Endothelial cell of umbilical vein (primary cell): ENCODE measurements around the gene C6orf136. TPM values are rescaled to one million over a fixed set of nuclear protein-coding genes. Genes with fewer than 3 reads are reported as not detected.

Experiments
- BruUV-seq: library from RNA; stranded (reverse); fragments of 400-500 nt; replicated peaks from 2 replicates; lab custom pipeline; 2021; lab: Mats Ljungman, UMichigan
- CTCF ChIA-PET: fragments of 300-600, 350-600 bp; sonication (Branson Sonifier 250); formaldehyde crosslinking; loops from one replicate; lab custom pipeline; 2021; ENCODE audit warnings: antibody characterized with exemption, inconsistent platforms; lab: Charles Lee
- POLR2A ChIA-PET: fragments of 300-600, 350-600 bp; sonication (Branson Sonifier 250); formaldehyde crosslinking; loops from one replicate; lab custom pipeline; 2021; ENCODE audit warnings: antibody characterized with exemption, inconsistent platforms; lab: Charles Lee
- DNase-seq: peaks from one replicate; pipeline ENCODE4 v3.0.0-alpha.2; 2011; ENCODE audit warnings: low read depth, low spot score
- FAIRE-seq: peaks from 2 replicates; lab custom pipeline; 2011; peaks lifted over from hg19 to GRCh38; lab: Jason Lieb, UNC
- H2AFZ ChIP-seq: 2 replicates; pipeline ENCODE4 v1.6.0; 2012; ENCODE audit warnings: low read depth, low read length, control low read depth, inconsistent platforms
- H3K27ac ChIP-seq: 2 replicates; pipeline ENCODE4 v1.5.1; 2011; ENCODE audit warnings: low read depth, mild to moderate bottlenecking, control low read depth, low read length, moderate library complexity; ENCODE audit not compliant: insufficient read depth
- H3K27me3 ChIP-seq, 2 experiments: 2 replicates each; pipeline versions ENCODE4 v1.6.0 to v1.6.1; 2011; ENCODE audit warnings: low read length in 2 of 2, mixed read lengths in 1 of 2; ENCODE audit not compliant: control insufficient read depth in 2 of 2, insufficient read depth in 2 of 2
- H3K36me3 ChIP-seq, 2 experiments: 2 replicates in 1 of 2; 3 replicates in 1 of 2; pipeline ENCODE4 v1.5.1; 2011; ENCODE audit warnings: low read length in 2 of 2, mild to moderate bottlenecking in 1 of 2, moderate library complexity in 1 of 2; ENCODE audit not compliant: control insufficient read depth in 2 of 2, insufficient read depth in 2 of 2; ENCODE audit errors: extremely low read depth in 1 of 2
- H3K4me1 ChIP-seq: 3 replicates; pipeline ENCODE4 v1.5.1; 2011; ENCODE audit warnings: mild to moderate bottlenecking, low read length; ENCODE audit not compliant: control insufficient read depth, insufficient read depth; ENCODE audit errors: extremely low read depth
- H3K4me2 ChIP-seq: 2 replicates; pipeline ENCODE4 v1.6.1; 2011; ENCODE audit warnings: low read length, control low read depth, mixed read lengths; ENCODE audit not compliant: insufficient read depth
- H3K4me3 ChIP-seq, 3 experiments: fragments of 200-600 bp in 1 of 3; sonication (generic), shearing (Covaris generic) in 1 of 3; replicated peaks in 1 of 3; 2 replicates each; pipeline ENCODE4 v1.5.1; 2011 to 2016; ENCODE audit warnings: control low read depth in 3 of 3, low read length in 3 of 3, mild to moderate bottlenecking in 2 of 3, inconsistent platforms in 1 of 3, low read depth in 1 of 3, moderate library complexity in 1 of 3; ENCODE audit not compliant: insufficient read depth in 1 of 3
- H3K79me2 ChIP-seq: 2 replicates; pipeline ENCODE4 v1.6.0; 2012; ENCODE audit warnings: low read length, inconsistent platforms; ENCODE audit not compliant: control insufficient read depth, insufficient read depth
- H3K9ac ChIP-seq: replicated peaks from 2 replicates; pipeline ENCODE3; 2011; ENCODE audit warnings: low read length, control low read depth; ENCODE audit not compliant: insufficient read depth; ENCODE audit errors: extremely low read depth
- H3K9me1 ChIP-seq: replicated peaks from 3 replicates; pipeline ENCODE4 v1.6.0; 2011; ENCODE audit warnings: mild to moderate bottlenecking, low read length; ENCODE audit not compliant: control insufficient read depth, insufficient read depth; ENCODE audit errors: extremely low read depth
- H3K9me3 ChIP-seq: replicated peaks from 2 replicates; pipeline ENCODE4 v1.5.1; 2012; ENCODE audit warnings: low read length, inconsistent platforms; ENCODE audit not compliant: control insufficient read depth, insufficient read depth
- H4K20me1 ChIP-seq: replicated peaks from 2 replicates; pipeline ENCODE3; 2011; ENCODE audit warnings: mild to moderate bottlenecking, low read length; ENCODE audit not compliant: control insufficient read depth, insufficient read depth; ENCODE audit errors: extremely low read depth
- EZH2 ChIP-seq: IDR thresholded peaks from 2 replicates; pipeline ENCODE4 v1.6.1; 2012; ENCODE audit warnings: borderline replicate concordance, low read depth, mild to moderate bottlenecking, moderate library complexity, low read length, inconsistent platforms; ENCODE audit not compliant: severe bottlenecking
- FOS ChIP-seq: IDR thresholded peaks from 2 replicates; pipeline ENCODE4 v1.6.1; 2011; ENCODE audit warnings: mild to moderate bottlenecking, low read length, moderate library complexity, borderline replicate concordance; ENCODE audit not compliant: insufficient read depth
- GATA2 ChIP-seq: IDR thresholded peaks from 2 replicates; pipeline ENCODE4 v1.7.0; 2011; ENCODE audit warnings: low read depth, mild to moderate bottlenecking, moderate library complexity, mixed read lengths, low read length; ENCODE audit not compliant: insufficient read length, insufficient read depth
- JUN ChIP-seq: IDR thresholded peaks from 2 replicates; pipeline ENCODE4 v1.6.1; 2011; ENCODE audit warnings: borderline replicate concordance, low read depth; ENCODE audit not compliant: insufficient read length, insufficient read depth
- MYC ChIP-seq: IDR thresholded peaks from one replicate; pipeline ENCODE4 v1.6.1; 2011; ENCODE audit warnings: mild to moderate bottlenecking, low read depth, low read length
- POLR2A ChIP-seq: IDR thresholded peaks from 2 replicates; pipeline ENCODE4 v1.6.1; 2012; ENCODE audit warnings: low read depth, mild to moderate bottlenecking, control low read depth, low read length
- POLR2AphosphoS5 ChIP-seq: IDR thresholded peaks from 2 replicates; pipeline ENCODE4 v1.6.1; 2012; ENCODE audit warnings: low read depth, mild to moderate bottlenecking, control low read depth, low read length, moderate library complexity; ENCODE audit not compliant: insufficient read depth
- dilution Hi-C: fragments of 300-500 bp; cut with MboI; formaldehyde crosslinking; loops from one replicate; pipeline ENCODE4 v1.15.0; 2019; ENCODE audit warnings: low sequenced_read_pairs; ENCODE audit not compliant: extremely low pct_ligation_motif_present
- intact Hi-C: fragments of 100-400 bp; cut with micrococcal nuclease; formaldehyde crosslinking; loops from one replicate; pipeline ENCODE4 v1.10.0; 2022
- polyA plus RNA-seq, 4 experiments: library from polyadenylated mRNA; depleted of rRNA in 3 of 4; stranded (reverse) in 3 of 4; unstranded in 1 of 4; fragments of >200 nt; gene quantifications; 2 replicates each; pipeline versions ENCODE4 v1.2.1 to v1.2.3, GENCODE V29; 2011 to 2012; ENCODE audit warnings: missing spikeins in 1 of 4
- total RNA-seq: library from RNA; stranded (reverse); gene quantifications from 2 replicates; pipeline ENCODE4 v1.2.3, GENCODE V29; 2021
- TF ChIP-seq, protein P1 (sequence below): IDR thresholded peaks from 2 replicates; pipeline ENCODE4 v1.6.1; 2011; ENCODE audit not compliant: insufficient read depth, insufficient read length
- TF ChIP-seq, protein P2 (sequence below), 2 donors: IDR thresholded peaks; 1 replicate in 1 of 2; 2 replicates in 1 of 2; pipeline ENCODE4 v1.5.1; 2011; ENCODE audit warnings: low read length in 2 of 2, mild to moderate bottlenecking in 2 of 2, moderate library complexity in 2 of 2, control low read depth in 1 of 2, inconsistent platforms in 1 of 2, low read depth in 1 of 2; ENCODE audit not compliant: insufficient read depth in 1 of 2; ENCODE audit errors: extremely low read depth in 1 of 2

The C6orf136 gene
- total and polyA plus RNA-seq, 2 donors (not counting 3 experiments of a cell fraction or from before 2014, with no cell fraction given): 19.1 to 21.0 TPM

DNA sequence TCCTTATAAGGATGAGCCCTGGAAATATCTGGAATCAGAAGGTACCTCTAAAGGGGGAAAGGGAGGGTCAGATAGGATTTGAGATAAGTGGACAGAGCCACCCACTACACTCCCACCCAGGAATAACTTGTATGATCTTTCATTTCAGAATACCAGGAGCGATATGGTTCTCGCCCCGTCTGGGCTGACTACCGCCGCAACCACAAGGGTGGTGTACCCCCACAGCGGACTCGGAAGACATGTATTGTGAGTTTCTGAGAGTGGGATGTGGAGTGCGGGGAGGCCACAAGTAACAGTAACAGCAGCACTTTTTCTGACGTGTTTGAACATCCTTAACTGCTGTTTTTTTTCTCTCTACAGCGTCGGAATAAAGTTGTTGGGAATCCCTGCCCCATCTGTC is 27.4 kb upstream of the C6orf136 start:
- ChIA-PET CTCF (no interaction called here), POLR2A (no interaction called here)
- TF ChIP-seq, protein P1, sequence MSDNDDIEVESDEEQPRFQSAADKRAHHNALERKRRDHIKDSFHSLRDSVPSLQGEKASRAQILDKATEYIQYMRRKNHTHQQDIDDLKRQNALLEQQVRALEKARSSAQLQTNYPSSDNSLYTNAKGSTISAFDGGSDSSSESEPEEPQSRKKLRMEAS: no peak
- TF ChIP-seq POLR2AphosphoS5 (no peak), EZH2 (no peak), POLR2A (no peak), JUN (no peak), MYC (no peak), FOS (no peak), GATA2 (no peak)
- TF ChIP-seq, protein P2, sequence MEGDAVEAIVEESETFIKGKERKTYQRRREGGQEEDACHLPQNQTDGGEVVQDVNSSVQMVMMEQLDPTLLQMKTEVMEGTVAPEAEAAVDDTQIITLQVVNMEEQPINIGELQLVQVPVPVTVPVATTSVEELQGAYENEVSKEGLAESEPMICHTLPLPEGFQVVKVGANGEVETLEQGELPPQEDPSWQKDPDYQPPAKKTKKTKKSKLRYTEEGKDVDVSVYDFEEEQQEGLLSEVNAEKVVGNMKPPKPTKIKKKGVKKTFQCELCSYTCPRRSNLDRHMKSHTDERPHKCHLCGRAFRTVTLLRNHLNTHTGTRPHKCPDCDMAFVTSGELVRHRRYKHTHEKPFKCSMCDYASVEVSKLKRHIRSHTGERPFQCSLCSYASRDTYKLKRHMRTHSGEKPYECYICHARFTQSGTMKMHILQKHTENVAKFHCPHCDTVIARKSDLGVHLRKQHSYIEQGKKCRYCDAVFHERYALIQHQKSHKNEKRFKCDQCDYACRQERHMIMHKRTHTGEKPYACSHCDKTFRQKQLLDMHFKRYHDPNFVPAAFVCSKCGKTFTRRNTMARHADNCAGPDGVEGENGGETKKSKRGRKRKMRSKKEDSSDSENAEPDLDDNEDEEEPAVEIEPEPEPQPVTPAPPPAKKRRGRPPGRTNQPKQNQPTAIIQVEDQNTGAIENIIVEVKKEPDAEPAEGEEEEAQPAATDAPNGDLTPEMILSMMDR (IDR thresholded peaks at IDR 0.05; ENCODE audit: extremely low read depth in 1 of 2, insufficient read depth in 1 of 2, low read depth in 1 of 2, low read length in 2 of 2): no peak
- Histone ChIP-seq H3K79me2 (peaks cover 29% of the 10 kb centered on the region), H3K27me3 (no peaks in the 10 kb centered on the region), H3K9me3 (no peaks in the 10 kb centered on the region), H2AFZ (no peak overlapping the region), H3K9me1 (no peaks in the 10 kb centered on the region), H4K20me1 (no peaks in the 10 kb centered on the region), H3K36me3 (peaks cover 5 to 11% of the 10 kb centered on the region in 2 experiments), H3K4me3 (no peak overlapping the region), H3K27ac (no peak overlapping the region), H3K4me2 (no peak overlapping the region), H3K4me1 (peaks cover 6% of the 10 kb centered on the region), H3K9ac (no peak overlapping the region)
- dilution Hi-C loops (no loop called here), intact Hi-C loops (no loop called here)
- FAIRE-seq: no peak
- BruUV-seq: no TSS peak
- DNase-seq: no peak
